ENCODE measurements around the gene FAM180A. TPM values are rescaled to one million over a fixed set of nuclear protein-coding genes. Genes with fewer than 3 reads are reported as not detected.
A peak's percentile ranks its signal among the peaks of the same experiment; 100 is the strongest.
"Not testable (repeated sequence)": the region's sequence is repeated elsewhere in the genome, so short reads cannot be mapped to it uniquely, and the experiment has no call there.

The FAM180A gene
- total RNA-seq, 1 donor from 2014 or later = not detected

DNA sequence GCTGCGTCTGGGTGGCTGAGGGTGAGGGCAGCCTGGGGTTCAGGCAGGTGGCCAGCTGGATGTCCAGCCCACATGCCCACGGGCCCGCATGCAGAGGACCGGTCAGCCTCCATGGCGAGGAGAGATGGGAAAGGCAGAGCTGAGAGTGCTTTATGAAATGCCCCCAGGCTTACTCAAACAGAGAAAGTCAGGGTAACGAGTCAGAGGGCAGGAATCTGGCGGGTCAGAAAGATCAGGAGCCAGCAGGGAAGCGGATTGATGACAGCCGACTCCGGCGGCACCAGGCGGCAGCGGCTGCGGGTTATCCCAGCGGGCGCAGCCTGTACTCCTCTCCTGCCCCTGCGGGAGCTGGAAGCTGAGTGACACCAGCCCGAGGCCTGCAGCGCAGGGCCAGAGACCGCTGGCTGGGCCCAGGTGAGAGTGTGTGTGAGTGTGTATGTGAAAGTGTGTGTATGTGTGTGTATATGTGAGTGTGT, 34.0 kb downstream of the FAM180A start:
- DNase-seq (ENCODE audit: low read depth, low spot score) = no peak

DNA sequence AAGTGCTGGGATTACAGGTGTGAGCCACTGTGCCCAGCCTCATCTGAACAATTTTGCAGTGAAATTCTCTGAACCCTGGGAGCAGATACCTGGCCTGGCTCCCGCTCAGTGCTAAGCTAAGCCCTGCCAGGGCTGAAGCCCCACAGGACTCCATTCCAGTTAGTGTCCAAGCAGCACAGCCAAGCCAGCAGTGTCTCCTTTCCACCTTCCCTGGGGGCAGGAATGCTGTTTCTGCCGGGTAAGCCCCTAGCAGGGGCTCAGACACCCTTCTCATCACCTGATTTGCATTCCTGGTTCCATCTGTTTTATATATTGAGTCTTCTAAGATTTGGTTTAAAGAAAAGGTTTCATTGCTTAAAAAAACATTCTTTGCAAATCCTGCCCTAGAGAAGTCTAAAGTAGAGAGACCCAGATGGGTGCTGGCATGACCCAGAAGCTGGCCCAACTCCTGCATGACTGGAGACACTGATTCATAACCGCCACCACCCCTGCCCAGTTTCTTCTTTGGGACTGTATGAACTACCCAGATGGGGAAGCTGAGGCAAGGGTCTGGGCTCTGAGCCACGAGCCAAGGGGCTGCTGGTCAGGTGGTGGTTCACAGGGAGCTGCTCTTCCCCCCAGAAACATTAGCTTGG, 34.7 kb downstream of the FAM180A start:
- no peak for DNase-seq (ENCODE audit: low read depth, low spot score)

DNA sequence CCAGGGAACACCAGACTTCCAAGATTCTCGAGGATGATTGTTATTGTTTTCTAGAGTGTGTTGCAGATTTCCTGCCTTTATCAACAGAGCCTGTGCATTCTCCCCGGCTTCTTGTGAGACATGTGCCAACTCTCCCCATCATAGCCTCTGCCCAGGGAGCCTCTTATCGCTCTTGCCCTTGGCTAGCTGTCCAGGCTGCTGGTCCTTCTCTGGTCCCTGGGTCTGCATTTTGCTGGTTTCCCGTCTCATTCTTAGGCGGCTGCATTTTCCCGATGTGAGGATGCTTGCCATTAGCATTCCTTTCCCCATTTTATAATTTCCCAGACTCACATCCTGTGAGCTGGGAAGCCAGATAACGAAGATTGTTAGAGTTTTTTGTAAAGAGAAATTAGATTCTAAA, 35.8 kb downstream of the FAM180A start:
- DNase-seq (ENCODE audit: low read depth, low spot score) = peak; percentile 33

DNA sequence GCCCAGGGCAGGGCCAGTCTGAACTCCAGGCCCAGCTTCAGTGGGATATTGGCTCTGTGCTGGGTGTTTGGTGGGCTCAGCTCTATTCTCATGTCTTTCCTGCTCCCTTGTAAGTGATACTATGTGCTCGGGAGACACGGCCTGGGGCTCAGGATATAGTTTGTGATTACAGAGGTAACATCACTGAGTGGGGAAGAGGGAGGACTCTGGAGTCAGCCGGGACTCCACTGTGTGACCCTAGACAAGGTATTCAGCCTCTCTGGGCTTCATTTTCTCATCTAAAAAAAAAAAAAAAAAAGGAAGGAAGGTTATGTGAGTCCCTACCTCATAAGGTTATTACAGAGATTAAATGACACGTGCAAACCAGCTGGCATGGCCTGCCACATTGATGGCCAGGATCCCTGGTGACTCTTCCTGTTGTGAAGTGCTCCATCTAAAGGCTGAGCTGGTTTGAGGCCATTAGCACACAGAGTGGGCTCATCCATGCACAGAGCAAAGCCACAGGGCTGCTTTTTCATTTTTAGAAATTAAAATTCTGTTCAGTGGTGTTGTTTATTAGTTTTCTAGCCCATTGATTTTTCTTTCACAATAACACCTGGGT, 36.3 kb downstream of the FAM180A start:
- DNase-seq (ENCODE audit: low read depth, low spot score) = no peak

DNA sequence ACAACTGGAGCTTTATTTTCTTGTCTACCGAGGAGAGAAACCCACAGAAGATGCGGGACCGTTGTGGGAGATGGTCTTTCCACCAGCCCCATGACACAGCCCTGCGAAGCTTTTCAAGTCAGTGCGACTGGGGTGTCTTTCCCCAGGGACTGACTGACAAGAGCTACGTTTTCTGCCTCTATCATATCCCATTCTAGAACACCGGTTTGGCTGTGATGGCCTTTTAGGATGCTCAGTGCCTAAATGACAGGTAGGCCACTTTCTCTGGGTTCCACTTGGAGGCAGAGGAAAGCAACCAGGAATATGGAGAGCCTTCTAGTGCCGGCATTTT, 37.5 kb downstream of the FAM180A start:
- DNase-seq (ENCODE audit: low read depth, low spot score) = no peak

DNA sequence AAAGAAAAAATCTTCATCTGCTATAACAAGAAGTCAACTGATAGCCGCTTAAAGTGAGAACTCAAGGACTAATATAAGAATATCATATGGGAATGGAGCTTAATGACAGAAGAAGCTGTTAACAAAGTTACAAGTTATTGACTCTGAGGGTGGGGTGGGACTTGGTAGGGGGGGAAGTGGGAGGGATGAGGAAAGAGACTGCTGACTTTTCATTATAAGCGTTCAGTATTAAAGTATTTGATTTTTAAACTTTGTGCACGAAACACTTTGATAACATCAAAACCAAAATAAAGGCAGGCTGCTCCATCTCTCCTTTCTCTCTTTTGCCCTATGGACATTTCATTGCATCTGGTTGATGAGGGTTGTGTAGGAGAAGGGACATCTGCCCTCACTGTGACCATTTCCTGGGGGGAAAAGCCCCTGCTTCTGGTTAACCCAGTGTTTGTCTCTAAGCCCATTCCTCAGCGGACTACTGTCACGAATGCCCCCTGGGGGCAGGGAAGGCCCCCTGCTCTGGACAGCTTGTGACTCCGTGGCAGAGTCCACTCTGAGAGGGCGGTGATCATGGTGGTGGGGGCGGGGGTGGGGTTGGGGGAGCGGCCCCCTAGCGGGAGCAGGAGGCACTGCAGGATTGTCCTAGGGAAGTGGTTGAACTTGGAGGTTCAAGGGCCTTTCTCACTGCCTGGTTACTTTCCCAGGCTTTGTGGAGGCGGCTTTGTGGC, 38.0 kb downstream of the FAM180A start:
- DNase-seq (ENCODE audit: low read depth, low spot score) = no peak

DNA sequence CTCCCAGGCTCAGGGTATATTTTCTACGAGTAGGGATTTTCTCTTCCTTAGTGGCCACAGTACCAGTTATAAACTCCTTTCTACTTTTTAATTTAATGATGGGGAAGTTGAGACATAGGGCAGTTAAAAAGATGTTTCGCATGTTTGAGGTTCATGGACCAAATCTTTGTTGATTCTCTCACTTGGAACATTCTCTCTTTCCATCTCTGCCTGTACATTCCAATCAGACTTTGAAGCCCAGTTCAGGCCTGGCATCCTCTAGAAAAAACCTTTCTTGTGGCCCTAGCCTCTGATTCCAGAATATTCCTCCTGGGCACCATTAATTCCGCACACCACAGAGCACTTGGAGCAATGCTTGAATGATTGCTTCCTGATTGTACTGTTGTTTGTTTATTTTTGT, 39.1 kb downstream of the FAM180A start:
- DNase-seq (ENCODE audit: low read depth, low spot score) = no peak

DNA sequence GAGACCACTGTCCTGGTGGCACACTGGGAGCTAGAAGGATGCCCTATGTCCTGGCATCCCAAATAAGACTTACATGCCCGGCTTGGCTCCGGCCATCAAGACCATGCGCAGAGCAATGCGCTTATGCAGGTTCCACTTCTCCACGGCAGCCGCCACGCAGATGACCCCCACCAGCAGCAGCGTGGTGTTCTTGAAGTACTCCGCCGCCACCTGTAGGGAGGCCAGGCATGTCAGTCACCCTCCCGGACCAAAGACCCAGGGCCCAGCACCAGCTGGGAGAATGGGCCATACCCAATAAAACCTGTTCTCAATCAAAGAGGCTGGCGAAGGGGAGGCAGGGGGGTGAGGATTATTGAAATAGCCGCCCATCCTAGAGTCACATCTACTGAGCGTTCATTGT, 40.6 kb downstream of the FAM180A start:
- no peak for DNase-seq (ENCODE audit: low read depth, low spot score)

DNA sequence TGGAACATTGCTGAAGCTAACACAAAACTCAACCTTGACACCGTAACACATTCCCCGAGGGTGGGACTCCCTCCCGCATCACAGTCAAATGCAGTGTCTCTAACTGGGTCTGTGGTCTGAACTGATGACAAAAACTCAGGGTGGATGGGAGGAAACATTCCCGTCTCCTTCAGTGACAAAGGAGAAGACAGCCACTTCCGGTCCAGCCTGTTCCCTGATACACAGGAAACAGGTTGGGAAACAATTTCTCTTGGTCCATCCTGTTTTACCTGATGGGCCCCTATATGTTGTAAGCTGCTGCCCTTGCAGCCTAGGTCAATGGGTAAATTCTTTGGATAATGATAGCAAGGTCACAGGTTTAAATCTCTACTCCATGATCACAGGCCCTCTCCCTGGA, 41.0 kb downstream of the FAM180A start:
- no peak for DNase-seq (ENCODE audit: low read depth, low spot score)

DNA sequence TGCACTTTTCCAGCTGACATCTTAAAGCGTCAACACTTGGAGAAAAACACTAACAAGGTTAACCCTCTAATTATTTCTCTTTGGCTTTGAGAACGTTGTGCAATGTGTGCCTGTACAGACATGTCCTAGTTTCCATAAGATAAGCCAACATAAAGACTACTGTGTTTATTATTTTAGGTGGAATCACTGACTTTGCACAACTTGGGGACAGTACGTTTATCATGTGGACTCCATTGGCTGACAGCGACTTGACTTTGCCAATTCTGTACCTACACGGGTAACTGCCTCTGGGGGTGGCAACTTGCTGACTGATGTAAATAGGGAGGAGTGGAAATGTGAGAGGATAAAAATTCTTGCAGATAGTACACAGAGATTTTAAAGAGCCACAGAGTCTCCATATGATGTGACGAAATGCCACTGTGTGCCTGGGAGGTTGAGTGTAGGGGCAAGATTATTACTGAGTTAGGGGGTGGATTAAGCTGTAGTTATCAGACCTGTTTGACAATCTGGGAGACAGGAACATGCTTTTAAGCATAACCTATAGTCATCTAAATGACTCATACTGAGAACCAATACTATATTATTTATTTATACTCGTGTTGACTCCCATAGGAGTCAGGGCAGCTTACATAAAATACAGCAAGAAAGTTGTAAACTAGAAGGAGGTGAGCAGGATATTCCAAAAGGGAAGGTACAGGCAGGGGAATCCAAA, 41.6 kb downstream of the FAM180A start:
- DNase-seq (ENCODE audit: low read depth, low spot score) = no peak

DNA sequence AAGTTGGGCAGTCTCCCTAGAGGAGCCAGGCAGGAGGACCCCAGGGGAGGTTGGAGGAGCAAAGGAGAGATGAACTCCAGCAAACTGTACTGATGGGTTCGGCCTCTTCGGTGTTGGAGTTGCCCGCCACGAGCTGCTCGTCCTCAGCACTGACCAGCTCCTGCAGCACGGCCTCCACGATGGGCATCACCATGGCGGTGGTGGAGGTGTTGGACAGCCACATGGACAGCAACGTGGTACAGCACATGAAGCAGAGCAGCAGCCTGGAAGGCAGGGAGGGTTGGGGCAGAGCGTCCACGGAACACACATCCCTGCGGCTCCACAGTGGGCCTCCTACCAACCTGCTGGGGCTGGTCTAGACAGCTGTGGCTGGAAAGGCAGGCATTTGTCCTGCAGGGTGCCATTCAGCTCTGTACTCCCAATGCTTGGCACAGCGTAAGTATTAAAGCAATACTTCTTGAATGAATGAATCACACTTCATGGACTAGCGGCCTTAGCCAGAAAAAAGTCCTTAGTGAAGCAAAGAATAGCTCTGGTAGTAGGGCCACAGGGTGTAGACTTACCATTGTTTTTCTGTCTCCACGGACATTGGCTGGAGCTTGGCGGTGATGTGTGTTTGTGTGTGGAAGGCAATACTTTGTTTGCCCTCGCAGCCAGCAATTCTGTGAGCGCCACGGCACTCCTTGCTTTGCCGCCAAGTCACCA, 42.4 kb downstream of the FAM180A start:
- no peak for DNase-seq (ENCODE audit: low read depth, low spot score)

DNA sequence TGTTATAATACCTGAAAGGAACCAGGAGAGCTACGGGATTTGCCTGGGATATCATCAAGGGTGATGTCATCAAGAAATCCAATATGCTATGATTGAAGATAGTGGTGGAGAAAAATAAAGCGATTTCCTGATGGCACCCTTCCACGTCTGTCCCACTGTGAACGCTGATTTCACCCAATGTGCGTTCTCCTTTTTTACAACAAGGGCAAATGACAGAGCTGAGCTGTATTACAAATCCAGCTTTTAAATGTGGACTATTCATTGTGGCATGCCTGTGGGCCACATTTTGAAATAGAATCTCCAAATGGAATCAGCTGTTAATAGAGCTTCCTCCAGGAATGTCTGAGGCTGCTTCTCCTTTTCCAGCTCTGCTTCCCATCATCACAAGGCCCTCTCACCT, 43.9 kb downstream of the FAM180A start:
- no peak for DNase-seq (ENCODE audit: low read depth, low spot score)

DNA sequence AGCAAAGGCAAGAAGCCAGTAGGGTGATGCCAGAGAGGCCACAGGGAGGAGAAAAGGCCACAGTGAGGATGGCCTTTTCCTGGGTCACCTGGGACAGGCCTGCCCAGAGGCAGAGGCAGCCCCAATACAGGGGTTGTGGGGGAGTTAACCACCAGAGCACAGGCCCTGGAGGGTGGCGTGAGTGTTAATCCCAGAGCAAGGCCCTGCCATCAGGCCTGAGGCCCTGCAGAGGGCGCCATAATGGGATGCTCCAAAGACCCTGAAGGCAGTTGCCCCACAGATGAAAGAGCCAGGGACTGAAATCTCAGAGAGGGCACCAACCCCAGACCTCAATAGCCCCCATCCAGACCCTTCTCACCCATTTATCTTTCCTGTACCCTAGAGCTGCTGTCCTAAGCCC, 44.5 kb downstream of the FAM180A start:
- DNase-seq (ENCODE audit: low read depth, low spot score) = no peak

DNA sequence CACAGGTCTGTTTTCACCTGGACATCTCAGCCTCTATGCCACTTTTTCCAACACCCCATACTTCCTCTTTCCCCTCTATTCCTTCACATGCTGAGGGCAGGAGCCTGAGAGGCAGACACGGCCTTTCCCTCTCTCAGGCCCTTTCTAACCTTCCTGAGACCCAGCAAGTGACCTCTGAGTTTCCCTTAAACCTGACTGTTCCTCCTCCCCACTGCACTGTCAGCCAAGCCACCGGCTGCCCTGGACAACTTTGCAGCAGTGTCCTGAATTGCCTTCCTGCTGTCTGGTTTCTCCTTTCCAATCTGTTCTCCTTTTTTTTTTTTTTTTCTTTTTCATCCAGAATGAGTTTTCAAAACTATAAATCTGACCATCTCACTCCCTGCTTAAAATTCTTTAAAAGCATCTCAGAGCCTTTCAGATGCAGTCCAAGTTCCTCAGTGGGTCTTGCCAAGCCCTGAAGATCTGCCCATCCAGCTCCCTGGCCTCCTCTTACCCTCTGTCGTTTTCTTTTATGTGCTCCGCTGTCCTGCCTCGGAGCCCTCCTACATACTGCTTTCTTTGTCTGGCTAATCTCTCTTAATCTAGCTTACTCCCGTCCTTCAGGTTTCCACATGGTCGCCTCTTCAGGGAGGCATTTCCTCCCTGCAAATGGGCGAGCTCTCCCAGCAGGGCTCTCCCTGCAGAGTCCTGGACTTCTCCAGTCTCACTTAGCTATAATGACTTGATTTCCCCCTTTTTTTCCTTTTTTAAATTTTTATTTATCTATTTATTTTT, 51.1 kb downstream of the FAM180A start:
- no peak for DNase-seq (ENCODE audit: low read depth, low spot score)

DNA sequence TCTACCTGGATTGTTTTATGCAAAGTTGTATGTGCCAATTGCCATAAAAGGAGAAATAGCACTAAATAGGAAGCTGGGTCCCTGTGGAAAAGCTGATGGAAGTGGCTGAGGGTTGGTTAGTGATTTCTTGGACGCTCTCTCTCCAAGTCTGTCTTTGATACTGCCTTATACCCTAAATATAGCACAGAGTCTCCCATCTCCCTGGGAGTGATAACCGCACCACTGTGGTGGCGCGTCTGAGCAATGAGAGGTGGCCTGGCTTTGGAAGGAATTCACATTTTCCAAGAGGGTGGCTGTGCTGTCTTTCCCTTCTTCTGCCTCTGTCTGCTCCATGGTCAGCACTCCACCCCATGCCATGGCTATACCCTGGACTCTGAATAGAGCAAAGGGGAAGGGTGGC, 55.1 kb downstream of the FAM180A start:
- DNase-seq (ENCODE audit: low read depth, low spot score) = no peak

DNA sequence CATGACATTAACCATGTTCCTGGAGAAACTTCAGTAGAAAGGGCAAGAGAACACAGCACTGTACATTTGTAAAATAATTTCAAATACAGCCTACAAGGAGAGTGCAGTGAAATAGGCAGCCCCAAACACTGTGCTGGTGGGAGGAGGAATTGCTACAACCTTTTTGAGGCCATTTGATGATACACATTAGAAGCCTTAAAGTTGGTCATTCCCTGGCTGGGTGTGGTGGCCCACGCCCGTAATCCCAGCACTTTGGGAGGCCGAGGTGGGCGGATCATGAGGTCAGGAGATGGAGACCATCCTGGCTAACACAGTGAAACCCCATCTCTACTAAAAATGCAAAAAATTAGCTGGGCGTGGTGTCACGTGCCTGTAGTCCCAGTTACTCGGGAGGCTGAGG, 56.0 kb downstream of the FAM180A start:
- DNase-seq (ENCODE audit: low read depth, low spot score) = not testable (repeated sequence)

DNA sequence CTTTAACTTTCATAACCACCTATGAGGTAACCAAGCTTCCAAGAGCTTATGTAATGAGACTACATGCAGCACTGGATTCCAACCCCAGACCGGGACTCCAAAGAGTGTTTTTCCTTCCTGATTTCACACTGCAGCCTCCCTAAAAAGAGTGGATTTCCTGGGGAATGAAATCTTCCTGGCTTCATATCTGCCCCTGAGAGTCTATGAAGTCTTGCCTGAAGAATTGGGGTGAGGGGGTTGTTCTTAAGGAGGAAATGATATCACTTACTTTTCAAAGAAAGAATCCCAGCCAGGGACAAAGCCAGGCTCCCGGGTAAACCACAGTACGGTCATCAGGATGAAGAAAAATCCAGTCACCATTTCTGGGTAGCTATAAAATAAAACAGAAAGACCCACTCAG, 56.6 kb downstream of the FAM180A start:
- peak; percentile 32 for DNase-seq (ENCODE audit: low read depth, low spot score)

DNA sequence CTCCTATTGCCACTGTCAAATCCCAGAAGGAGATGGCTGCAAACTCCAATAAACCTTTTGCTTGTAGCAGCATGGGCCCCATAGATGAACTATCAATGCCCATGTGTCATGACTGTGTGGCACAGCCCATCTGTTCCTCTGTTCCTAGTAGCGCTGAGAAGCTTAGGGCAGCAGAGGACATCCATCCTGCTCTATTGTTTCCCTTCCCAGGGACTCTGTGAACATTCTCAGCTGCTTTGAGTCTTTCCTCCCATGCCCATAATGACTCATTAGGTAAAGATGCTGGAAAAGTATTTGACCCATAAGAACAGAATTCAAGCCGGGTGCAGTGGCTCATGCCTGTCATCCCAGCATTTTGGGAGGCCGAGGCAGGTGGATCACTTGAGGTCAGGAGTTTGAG, 58.0 kb downstream of the FAM180A start:
- DNase-seq (ENCODE audit: low read depth, low spot score) = peak; percentile 36

DNA sequence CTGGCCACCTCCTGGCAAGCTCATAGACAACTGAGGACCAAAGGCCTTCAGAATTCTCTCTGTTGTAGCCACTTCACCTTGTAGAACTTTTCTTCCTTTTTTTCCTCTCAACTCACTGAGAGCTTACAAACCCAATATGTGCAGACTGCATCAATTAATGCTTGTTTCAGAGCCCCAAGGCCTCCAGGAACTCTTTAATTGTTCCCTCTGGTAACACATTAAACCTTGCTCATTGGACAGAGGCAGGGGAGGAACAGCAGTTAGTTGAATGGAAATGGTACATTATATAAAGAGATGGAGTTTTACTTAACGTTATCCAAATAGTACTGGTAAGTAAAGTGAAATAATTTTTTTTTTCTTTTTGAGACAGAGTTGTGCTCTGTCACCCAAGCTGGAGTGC, 61.1 kb downstream of the FAM180A start:
- no peak for DNase-seq (ENCODE audit: low read depth, low spot score)

DNA sequence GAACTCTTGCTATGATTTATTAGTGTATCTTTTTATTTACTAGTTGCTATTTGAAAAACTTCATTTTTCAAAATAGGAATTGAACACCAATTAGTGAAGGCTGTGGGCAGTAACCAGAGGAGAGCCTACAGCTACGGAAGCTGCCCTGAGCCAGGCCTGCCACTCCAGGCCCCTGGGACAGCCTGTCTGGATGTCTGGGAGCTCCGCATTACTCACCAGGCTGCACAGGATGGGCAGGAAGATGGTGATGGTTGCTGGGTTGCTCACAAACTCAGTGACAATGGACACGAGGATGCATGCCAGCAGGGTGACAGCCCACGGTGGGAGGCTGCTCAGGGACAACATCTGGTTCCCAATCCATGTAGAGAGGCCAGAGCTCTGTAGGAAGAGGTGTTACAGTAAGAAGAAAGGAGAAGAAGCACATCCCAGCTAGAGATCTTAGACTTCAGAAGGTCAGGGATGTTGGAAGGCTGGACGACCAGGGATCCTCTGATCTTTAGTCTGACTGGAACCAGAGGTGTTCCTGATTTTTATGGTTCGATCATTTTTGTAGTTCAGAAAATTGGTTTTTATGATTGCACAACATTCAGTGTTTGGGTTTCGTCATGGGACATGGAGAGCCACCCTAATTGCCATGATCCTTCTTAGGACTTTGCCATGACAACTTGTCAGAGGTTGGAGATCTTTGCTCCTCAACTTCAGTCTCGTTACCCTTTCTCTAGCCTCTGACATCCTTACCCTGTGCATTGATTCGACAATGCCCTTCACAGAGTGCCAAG, 63.1 kb downstream of the FAM180A start:
- DNase-seq (ENCODE audit: low read depth, low spot score) = no peak

All from pulmonary artery endothelial cell (primary cell).